Epithelial cell of proximal tubule (primary cell): ENCODE data around the gene NDUFV1. TPM values are rescaled to one million over a fixed set of nuclear protein-coding genes. Genes with fewer than 3 reads are reported as not detected.

ENCODE experiments used
- DNase-seq: peaks from one replicate; pipeline ENCODE4 v3.0.0-alpha.2; 2011; ENCODE audit warnings: low read depth
- H3K4me3 ChIP-seq: 2 replicates; pipeline ENCODE4 v1.5.1; 2011; ENCODE audit warnings: low read depth, mild to moderate bottlenecking, low read length
- total RNA-seq: library from RNA; depleted of rRNA; stranded (reverse); fragments of >200 nt; gene quantifications from 2 replicates; pipeline ENCODE4 v1.2.3, GENCODE V29; 2015
- TF ChIP-seq, protein P1 (sequence below): conservative IDR thresholded peaks from 2 replicates; pipeline ENCODE4 v1.5.1; 2012; ENCODE audit warnings: low read depth, mild to moderate bottlenecking, low read length

NDUFV1 gene
- total RNA-seq, 1 donor from 2014 or later, result 226 TPM

DNA sequence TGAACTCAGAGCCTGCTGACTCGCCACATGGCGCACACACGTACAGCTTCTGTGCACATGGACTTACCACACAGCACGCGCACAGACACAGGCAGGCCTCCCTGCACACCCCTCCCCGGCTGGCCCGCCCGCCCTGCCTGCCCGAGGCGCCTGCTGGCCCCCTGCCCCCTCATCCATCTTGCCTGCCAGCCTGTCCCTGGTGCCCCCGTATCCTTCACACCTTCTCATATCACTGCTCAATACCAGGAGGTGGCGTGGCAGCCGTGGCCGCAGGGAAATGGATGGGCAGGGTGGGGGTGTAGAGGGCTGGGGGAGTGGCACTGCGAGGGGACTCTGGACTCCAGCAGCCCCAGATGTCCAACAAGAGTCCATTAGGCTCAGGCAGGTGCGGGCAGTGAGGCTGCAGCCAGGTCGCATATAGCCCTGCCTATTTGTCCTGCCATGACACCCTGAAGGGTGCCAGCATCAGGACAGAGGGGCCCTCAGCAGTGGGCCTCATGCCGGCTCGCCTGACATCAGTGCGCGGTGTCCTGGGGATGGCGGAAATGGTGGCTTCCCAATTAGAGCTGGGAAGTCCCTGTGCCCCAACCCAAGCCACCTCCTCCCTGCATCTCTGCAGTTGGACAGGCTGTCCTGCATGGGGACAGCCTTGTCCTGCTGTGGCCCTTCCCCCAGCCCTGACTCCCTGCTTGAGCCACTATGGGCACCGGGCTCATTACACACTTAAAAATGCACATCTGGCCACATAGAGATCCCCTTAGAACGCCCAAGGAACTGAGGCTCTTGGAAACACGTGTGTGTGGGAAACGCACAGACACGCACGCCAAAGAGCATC lies 34.8 kb downstream of the NDUFV1 start:
- DNase-seq, result no peak
- TF ChIP-seq, protein P1, sequence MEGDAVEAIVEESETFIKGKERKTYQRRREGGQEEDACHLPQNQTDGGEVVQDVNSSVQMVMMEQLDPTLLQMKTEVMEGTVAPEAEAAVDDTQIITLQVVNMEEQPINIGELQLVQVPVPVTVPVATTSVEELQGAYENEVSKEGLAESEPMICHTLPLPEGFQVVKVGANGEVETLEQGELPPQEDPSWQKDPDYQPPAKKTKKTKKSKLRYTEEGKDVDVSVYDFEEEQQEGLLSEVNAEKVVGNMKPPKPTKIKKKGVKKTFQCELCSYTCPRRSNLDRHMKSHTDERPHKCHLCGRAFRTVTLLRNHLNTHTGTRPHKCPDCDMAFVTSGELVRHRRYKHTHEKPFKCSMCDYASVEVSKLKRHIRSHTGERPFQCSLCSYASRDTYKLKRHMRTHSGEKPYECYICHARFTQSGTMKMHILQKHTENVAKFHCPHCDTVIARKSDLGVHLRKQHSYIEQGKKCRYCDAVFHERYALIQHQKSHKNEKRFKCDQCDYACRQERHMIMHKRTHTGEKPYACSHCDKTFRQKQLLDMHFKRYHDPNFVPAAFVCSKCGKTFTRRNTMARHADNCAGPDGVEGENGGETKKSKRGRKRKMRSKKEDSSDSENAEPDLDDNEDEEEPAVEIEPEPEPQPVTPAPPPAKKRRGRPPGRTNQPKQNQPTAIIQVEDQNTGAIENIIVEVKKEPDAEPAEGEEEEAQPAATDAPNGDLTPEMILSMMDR, result no peak
- no peak overlapping the region for H3K4me3 ChIP-seq

DNA sequence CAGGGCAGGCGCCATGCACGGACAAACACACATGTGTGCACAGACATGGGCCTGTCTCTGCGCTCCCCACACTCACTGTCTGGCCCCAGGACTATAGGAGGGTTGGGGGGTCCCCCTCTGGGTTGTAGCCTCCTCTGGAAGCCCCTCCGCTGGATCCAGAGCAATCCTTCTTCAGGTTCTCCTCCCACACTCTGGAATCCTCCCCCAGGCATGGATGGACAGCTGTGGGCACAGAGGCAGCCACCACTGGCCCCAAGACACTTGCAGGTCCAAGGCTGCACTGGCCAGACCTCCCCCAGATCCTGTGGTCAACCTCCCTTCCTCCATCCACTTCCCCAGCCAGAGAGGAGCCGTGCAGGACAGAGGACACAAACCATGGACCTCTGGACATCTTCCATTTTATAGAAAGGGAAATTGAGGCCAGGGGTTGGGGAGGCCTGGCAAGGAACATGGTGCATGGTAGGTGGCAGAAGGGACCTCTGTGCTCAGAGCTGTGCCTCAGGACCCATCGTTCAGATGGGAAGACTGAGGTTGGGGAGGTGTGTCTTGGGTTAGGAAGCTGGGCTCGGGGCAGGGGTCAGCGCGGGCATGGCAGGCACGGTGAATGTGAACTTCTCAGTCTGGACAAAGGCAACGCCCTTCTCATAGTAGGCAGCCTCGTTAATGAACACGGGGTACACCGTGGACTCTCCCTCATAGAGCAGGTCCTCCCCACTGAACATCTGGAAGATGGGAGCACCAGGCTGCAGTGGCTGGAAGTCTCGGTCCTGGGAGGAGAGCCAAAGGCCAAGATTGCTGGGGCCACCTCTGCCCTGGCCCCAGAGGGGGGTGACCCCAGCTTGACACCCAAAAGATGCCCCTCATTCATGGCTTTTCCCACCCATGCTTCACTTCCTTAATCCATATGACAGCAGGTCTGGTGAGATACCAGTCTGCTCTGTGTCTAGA lies 35.7 kb downstream of the NDUFV1 start:
- TF ChIP-seq, protein P1, result no peak
- no peak overlapping the region for H3K4me3 ChIP-seq
- DNase-seq, result no peak

DNA sequence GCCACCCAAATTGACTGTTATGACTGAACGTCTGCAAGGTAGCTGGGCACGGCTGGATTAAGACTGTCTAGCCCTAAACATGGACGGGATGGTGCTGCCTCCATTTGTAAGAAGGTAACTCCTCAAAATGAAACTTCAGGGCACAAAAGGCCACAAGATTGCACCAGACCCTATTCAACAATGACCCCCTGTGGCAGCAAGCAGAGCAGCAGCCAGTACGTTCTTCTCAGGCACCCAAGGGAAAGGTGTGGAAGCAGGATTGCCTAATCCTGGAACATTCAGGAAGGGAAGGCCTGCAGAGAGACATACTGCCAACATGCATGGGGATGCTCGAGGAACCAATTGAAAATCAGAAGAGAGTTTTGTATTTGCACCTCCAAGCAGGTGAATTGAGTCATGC lies 37.3 kb downstream of the NDUFV1 start:
- DNase-seq, result no peak
- TF ChIP-seq, protein P1, result peak; percentile 51
- H3K4me3 ChIP-seq, result no peak overlapping the region

DNA sequence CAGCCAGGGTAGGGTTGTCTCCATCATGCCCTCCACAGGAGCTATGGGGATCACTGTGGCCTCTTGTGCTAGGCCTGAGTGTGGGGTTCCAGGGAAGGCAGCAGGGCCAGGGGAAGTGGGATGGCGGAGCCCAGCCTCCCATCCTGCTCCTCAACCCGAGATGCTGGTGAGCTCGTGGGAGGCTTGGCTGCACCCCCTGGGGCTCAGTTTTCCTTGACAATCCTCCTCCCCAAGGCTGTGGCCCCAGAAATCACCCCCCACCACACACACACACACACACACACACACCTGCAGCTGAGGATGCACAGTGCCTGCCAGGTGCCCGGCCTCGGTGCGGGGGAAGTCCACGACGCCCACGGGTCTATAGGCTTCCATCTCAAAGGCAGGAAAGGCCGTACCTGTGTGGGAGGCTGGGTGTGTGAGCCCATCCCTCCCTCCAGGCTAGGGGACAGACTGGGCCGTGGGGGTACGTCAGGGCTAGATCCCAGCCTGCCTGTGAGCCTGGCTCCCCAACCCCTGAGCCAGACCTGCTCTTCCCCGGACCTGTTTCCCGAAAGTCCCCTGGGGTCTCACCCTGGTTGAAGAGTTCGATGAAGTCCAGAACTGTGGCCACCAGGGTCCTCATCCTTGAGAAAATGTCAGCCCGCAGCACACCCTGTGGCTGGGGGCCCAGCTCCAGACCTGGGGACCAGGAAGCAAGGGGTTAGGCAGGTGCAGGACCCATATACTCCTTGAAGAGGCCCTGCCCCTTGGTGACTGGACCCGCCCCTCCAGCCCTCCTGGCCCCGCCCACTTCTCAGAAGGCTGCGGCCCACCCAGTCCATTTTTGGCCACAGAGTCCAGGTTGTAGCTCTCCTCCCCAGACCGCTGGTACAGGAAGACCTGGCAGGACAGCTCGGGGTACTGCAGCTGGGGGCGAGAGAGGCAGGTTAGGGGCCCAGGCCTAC lies 38.0 kb downstream of the NDUFV1 start:
- DNase-seq, result no peak
- TF ChIP-seq, protein P1, result no peak
- no peak overlapping the region for H3K4me3 ChIP-seq

DNA sequence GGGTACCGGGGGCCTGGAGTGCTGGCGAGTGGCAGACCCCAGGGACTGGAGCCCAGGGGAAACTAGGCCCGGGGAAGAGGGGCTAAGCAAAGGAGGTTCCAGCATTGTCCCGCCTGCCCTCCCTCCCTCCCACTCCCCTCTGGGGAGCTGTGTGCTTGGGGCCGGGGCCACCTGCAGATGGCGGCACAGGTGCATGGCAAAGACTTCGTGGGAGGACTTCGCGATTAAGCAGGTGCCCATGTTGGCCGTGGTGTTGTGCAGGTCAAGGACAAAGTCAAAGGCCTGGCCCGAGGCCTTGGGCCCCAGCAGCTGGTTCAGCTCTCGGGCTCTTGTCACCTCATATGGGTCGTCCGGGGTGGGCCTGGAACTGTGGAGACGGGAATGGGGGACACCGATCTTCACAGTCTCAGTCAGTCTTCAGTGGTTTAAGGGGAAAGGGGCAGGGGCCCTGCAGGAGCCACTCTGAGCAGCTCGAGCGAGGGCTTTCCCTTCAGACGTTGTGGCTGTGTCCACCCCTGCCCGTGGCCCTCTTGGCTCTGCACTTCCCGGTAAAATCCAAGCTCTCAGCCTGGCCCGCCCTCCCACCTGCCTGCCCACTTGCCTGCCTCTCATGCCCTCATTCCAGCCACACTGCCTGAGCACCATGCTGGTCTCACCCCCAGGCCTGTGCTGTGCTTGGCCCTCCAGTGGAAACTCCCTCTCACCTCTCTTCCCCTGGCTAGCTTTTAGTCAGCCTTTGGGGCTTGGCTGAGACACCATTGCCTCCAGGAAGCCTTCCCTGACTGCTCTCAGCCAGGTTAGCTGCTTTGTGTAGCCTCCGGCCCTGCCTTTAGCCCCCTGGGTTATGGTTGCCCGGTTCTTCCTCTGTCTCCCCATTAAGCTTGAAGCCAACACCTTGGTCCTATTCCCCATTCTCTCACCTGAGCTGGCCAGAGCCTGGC lies 39.1 kb downstream of the NDUFV1 start:
- TF ChIP-seq, protein P1, result no peak
- H3K4me3 ChIP-seq, result no peak overlapping the region
- no peak for DNase-seq
